Adrenal gland (tissue), 12 donors: ENCODE results near the gene CCDC70. TPM values are rescaled to one million over a fixed set of nuclear protein-coding genes. Genes with fewer than 3 reads are reported as not detected.

Experiments used
- DNase-seq, 7 donors: peaks; one replicate each; pipeline ENCODE4 v3.0.0-alpha.2; 2019 to 2020
- H3K27ac ChIP-seq, 5 donors: fragments of 200-600 bp; sonication (generic) in 4 of 5; 1 replicate in 3 of 5; 2 replicates in 2 of 5; pipeline versions ENCODE4 v1.5.1 to v1.8.0; 2016 to 2020; ENCODE audit warnings: mild to moderate bottlenecking in 1 of 5
- H3K27me3 ChIP-seq: fragments of 200-600 bp; 2 replicates; pipeline ENCODE4 v1.8.0; 2021
- H3K36me3 ChIP-seq, 2 donors: fragments of 200-600 bp; replicated peaks in 1 of 2; 1 replicate in 1 of 2; 2 replicates in 1 of 2; pipeline versions ENCODE4 v1.5.1 to v1.8.0; 2018 to 2022
- H3K4me1 ChIP-seq, 2 donors: fragments of 200-600 bp; replicated peaks in 1 of 2; 1 replicate in 1 of 2; 2 replicates in 1 of 2; pipeline versions ENCODE4 v1.5.1 to v1.8.0; 2018 to 2021
- H3K4me3 ChIP-seq, 4 donors: fragments of 200-600 bp; sonication (generic) in 3 of 4; one replicate each; pipeline ENCODE4 v1.5.1; 2016 to 2018
- H3K9me3 ChIP-seq, 3 donors: fragments of 200-600 bp; sonication (generic) in 1 of 3; replicated peaks in 1 of 3; 1 replicate in 2 of 3; 2 replicates in 1 of 3; pipeline versions ENCODE4 v1.5.1 to v1.8.0; 2016 to 2021
- POLR2A ChIP-seq, 2 donors: fragments of 450-650 bp; IDR thresholded peaks; one replicate each; pipeline ENCODE4 v1.6.1; 2017; ENCODE audit warnings: antibody characterized with exemption in 2 of 2, mild to moderate bottlenecking in 2 of 2, moderate library complexity in 1 of 2
- WGBS, 4 donors: extraction: QIAGEN DNeasy Blood & Tissue Kit in 2 of 4; methylation state at CpG; one replicate each; pipeline versions ENCODE4 v1.1.5 to v1.1.7; 2013 to 2017; 5-methylcytosine and 5-hydroxymethylcytosine counted together
- intact Hi-C, 2 donors: fragments of 100-400 bp; cut with DNase I; formaldehyde crosslinking; loops; one replicate each; pipeline versions ENCODE4 v1.14.1 to v1.15.0; 2022 to 2023
- polyA plus RNA-seq, 3 donors: library from polyadenylated mRNA; stranded (reverse); fragments of 200-250 nt in 2 of 3; fragments of 350-450 nt in 1 of 3; fragmentation: Illumina TruSeq in 1 of 3; extraction: RNeasy Lipid Tissue Mini Kit (QIAGEN cat#74804) in 1 of 3; gene quantifications; one replicate each; pipeline ENCODE4 v1.2.3, GENCODE V29; 2013 to 2014
- total RNA-seq, 9 donors: library from RNA; depleted of rRNA in 4 of 9; stranded (reverse); fragments of >200 nt in 4 of 9; fragments of 120-200 nt in 1 of 9; fragmentation: NEBNext Ultra II Directional in 1 of 9; extraction: Animal tissue kit (Norgen Biotek cat#: 25700) in 1 of 9; gene quantifications; one replicate each; pipeline versions ENCODE4 v1.1.0 to v1.2.4, GENCODE V29; 2013 to 2023
- TF ChIP-seq, protein P1 (sequence below), 6 experiments: fragments of 450-650 bp in 4 of 6; fragments of 200-600 bp in 2 of 6; sonication (generic) in 1 of 6; IDR thresholded peaks; 1 replicate in 5 of 6; 2 replicates in 1 of 6; pipeline versions ENCODE4 v1.5.1 to v1.8.0; 2016 to 2021; ENCODE audit warnings: antibody characterized with exemption in 6 of 6, mild to moderate bottlenecking in 2 of 6, moderate library complexity in 1 of 6
- donor health status: healthy with polysubstance abuse.
- donor health status: Bipolar disorder and iron deficiency.
- donor health status: DM: yes; HTN: yes; CAD: no.
- donor health status: DM: no; HTN: no; CAD: no.
- donor health status: DM: no; HTN: no; CAD: no.
- donor health status: DM: yes; HTN: yes; CAD: no.

CCDC70 gene
- total and polyA plus RNA-seq, 12 donors: not detected

DNA sequence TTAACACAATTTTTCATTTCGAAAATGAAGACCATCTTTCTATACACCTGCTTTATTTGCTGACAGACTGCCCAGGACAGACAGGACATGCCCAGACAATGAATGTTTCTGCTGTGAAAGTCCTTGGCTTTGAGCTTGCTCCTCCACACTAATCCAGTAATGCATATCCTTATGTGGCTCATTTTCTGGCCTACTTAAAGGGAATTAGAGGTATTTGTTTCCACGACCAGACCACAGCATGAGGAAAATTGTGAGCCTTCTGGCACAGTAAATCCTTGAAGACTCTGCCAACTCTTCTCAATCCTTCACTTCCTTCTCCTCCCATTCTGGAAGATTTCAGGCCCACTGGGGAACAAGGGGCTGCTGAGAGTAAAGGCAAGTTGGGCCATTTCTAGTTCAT, 25.7 kb downstream of the CCDC70 start:
- intact Hi-C loops: no loop called here
- 63 to 76% (median 68%) methylated on average over 2 of the region's 2 CpGs for WGBS, 4 donors
- H3K27ac ChIP-seq: no peak overlapping the region
- no peaks in the 10 kb centered on the region for H3K36me3 ChIP-seq
- no peaks in the 10 kb centered on the region for H3K4me1 ChIP-seq
- no peak overlapping the region for H3K4me3 ChIP-seq
- no peak for DNase-seq
- no peaks in the 10 kb centered on the region for H3K9me3 ChIP-seq
- no peaks in the 10 kb centered on the region for H3K27me3 ChIP-seq
- TF ChIP-seq POLR2A (IDR thresholded peaks at IDR 0.05): no peak
- TF ChIP-seq, protein P1, sequence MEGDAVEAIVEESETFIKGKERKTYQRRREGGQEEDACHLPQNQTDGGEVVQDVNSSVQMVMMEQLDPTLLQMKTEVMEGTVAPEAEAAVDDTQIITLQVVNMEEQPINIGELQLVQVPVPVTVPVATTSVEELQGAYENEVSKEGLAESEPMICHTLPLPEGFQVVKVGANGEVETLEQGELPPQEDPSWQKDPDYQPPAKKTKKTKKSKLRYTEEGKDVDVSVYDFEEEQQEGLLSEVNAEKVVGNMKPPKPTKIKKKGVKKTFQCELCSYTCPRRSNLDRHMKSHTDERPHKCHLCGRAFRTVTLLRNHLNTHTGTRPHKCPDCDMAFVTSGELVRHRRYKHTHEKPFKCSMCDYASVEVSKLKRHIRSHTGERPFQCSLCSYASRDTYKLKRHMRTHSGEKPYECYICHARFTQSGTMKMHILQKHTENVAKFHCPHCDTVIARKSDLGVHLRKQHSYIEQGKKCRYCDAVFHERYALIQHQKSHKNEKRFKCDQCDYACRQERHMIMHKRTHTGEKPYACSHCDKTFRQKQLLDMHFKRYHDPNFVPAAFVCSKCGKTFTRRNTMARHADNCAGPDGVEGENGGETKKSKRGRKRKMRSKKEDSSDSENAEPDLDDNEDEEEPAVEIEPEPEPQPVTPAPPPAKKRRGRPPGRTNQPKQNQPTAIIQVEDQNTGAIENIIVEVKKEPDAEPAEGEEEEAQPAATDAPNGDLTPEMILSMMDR (IDR thresholded peaks at IDR 0.05): no peak

DNA sequence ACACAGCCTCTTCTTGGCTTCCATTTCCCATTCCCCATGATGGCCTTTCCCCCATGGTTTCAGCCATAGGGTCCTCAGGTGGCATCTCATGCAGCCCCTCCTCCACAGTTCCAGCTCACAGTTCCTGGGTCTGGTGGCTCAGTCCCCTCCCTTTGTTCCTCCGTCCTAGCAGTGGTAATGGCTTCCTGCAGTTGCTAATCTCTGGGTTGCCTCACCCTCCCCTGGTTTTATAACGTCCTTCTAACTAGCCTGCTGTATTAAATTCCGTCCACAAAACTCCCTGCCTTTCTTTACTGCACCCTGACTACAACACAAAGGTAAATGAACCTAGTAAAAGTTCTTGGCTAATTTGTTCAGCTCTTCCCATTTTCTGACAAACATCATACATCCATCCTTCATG, 30.9 kb downstream of the CCDC70 start:
- DNase-seq: peak in 1 of 7 donors; percentile 2
- intact Hi-C loops: no loop called here
- 62 to 78% (median 75%) methylated on average over 3 of the region's 3 CpGs for WGBS, 4 donors
- Histone ChIP-seq H3K9me3 (no peaks in the 10 kb centered on the region), H3K4me3 (no peak overlapping the region), H3K27ac (no peak overlapping the region), H3K27me3 (no peaks in the 10 kb centered on the region), H3K4me1 (no peaks in the 10 kb centered on the region), H3K36me3 (no peaks in the 10 kb centered on the region)
- TF ChIP-seq POLR2A (IDR thresholded peaks at IDR 0.05): no peak
- TF ChIP-seq, protein P1 (IDR thresholded peaks at IDR 0.05): no peak

DNA sequence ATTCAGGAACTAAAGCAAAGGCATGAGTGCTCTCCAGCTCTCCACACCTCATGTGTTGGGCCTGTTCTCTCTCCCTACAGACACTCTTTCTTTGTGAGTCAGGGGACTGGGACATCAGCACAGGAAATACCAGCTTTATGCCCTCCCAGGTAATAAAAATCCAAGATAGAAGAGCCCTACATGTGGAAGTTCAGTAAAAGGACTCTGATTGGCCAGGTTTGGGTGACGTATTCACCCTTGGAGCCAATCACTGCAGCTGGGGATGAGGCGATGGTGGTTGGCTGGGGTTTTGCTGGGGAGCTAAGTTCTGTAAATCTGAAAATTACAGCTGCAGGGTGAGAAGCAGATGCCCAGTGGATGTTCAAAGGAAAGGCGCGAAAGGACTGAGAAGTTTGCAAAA, 32.5 kb downstream of the CCDC70 start:
- Histone ChIP-seq H3K4me3 (no peak overlapping the region), H3K27me3 (no peaks in the 10 kb centered on the region), H3K4me1 (no peaks in the 10 kb centered on the region), H3K27ac (no peak overlapping the region), H3K36me3 (no peaks in the 10 kb centered on the region), H3K9me3 (no peaks in the 10 kb centered on the region)
- intact Hi-C loops: no loop called here
- DNase-seq: no peak
- no peak for TF ChIP-seq POLR2A (IDR thresholded peaks at IDR 0.05)
- TF ChIP-seq, protein P1 (IDR thresholded peaks at IDR 0.05): no peak
- 90 to 92% (median 91%) methylated on average over 4 of the region's 4 CpGs for WGBS, 4 donors

DNA sequence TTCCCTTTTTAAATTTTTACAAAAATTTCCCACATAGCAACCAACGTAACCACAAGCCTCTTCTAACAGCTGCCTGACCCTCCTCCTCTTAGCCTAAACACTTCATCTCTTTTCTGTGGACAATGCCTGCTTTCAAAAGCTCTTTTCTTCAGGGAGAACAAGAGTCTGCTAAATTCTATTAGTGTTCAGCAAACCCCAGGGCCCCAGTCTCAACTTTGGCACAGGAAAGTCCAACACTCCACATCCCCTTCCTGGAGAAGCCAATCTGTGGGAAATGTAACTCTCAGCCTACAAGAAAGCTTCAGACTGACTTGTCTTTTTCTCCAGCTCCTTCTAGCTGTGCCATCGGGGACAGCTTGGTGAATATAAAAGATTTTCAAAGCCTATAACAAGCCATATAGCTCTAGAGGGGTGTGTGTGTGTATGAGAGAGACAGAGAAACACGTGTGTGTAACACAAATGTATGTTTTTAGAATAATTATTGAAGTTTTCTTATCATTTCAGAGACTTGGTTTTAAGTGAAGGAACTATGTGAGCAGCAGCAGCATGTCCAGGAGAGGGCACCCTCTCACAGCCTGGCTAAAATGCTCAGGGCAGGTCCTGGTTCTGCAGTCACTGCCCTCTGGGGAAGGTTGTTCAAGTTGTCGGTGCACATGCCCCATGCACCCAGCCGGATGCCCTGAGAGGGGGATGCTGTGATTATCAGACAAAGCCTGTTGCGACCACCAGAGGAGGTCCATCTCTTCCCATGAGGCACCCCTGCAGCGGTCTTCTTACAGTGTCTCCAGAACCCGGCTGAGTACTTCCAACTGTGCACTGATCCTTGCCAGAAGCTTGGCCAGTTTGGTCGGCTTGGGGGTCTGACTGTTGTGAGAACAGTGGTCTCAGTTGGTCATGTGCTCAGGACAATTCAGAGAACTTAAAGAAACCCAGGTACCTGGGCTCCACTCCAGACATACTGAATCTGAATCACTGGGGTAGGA, 34.4 kb downstream of the CCDC70 start:
- Histone ChIP-seq H3K27me3 (no peaks in the 10 kb centered on the region), H3K4me1 (no peaks in the 10 kb centered on the region), H3K4me3 (no peak overlapping the region), H3K9me3 (no peaks in the 10 kb centered on the region), H3K36me3 (no peaks in the 10 kb centered on the region), H3K27ac (no peak overlapping the region)
- TF ChIP-seq, protein P1 (IDR thresholded peaks at IDR 0.05): peak; percentile 36 to 73 (median 64)
- TF ChIP-seq POLR2A (IDR thresholded peaks at IDR 0.05): no peak
- intact Hi-C loops: loop anchor here in 1 of 2 donors (5.0 kb wide), 1 partner anchor 231 kb away; the partner anchor contains the start of gene NEK5
- WGBS, 4 donors: 37 to 44% (median 41%) methylated on average over 8 to 9 of the region's 9 CpGs
- peak; percentile 40 to 80 (median 65) for DNase-seq
